Tibial nerve (tissue), 4 donors: ENCODE results near the gene KRT14. TPM values are rescaled to one million over a fixed set of nuclear protein-coding genes. Genes with fewer than 3 reads are reported as not detected.
A peak's percentile ranks its signal among the peaks of the same experiment; 100 is the strongest.

ENCODE experiments used
- DNase-seq, 2 donors: peaks; one replicate each; pipeline ENCODE4 v3.0.0-alpha.2; 2019; ENCODE audit warnings: low spot score in 2 of 2
- H3K27ac ChIP-seq, 4 donors: fragments of 200-600 bp; sonication (generic) in 3 of 4; one replicate each; pipeline ENCODE4 v1.5.1; 2017 to 2019; ENCODE audit warnings: mild to moderate bottlenecking in 1 of 4
- H3K27me3 ChIP-seq, 2 donors: fragments of 200-600 bp; sonication (generic) in 1 of 2; one replicate each; pipeline versions ENCODE4 v1.5.1 to v1.6.0; 2017 to 2019
- H3K36me3 ChIP-seq, 3 donors: fragments of 200-600 bp; sonication (generic); one replicate each; pipeline ENCODE4 v1.5.1; 2018 to 2019
- H3K4me1 ChIP-seq, 4 donors: fragments of 200-600 bp; sonication (generic) in 3 of 4; one replicate each; pipeline ENCODE4 v1.5.1; 2017 to 2019
- H3K4me3 ChIP-seq, 4 donors: fragments of 200-600 bp; sonication (generic) in 3 of 4; one replicate each; pipeline ENCODE4 v1.5.1; 2017 to 2019; ENCODE audit warnings: mild to moderate bottlenecking in 1 of 4, moderate library complexity in 1 of 4
- H3K9me3 ChIP-seq, 4 donors: fragments of 200-600 bp; sonication (generic) in 3 of 4; one replicate each; pipeline ENCODE4 v1.5.1; 2017 to 2019
- CTCF ChIP-seq, 5 experiments: fragments of 200-600 bp in 3 of 5; fragments of 450-650 bp in 2 of 5; sonication (generic) in 3 of 5; IDR thresholded peaks; one replicate each; pipeline ENCODE4 v1.5.1; 2016 to 2019; ENCODE audit warnings: antibody characterized with exemption in 5 of 5, mild to moderate bottlenecking in 3 of 5, moderate library complexity in 2 of 5
- EP300 ChIP-seq, 2 donors: sonication (generic); formaldehyde crosslinking; IDR thresholded peaks; one replicate each; pipeline ENCODE4 v1.6.1; 2017; ENCODE audit warnings: antibody characterized with exemption in 2 of 2, mild to moderate bottlenecking in 1 of 2
- POLR2A ChIP-seq, 2 donors: fragments of 450-650 bp; IDR thresholded peaks; one replicate each; pipeline ENCODE4 v1.6.1; 2017; ENCODE audit warnings: antibody characterized with exemption in 2 of 2, mild to moderate bottlenecking in 2 of 2, moderate library complexity in 2 of 2
- WGBS, 2 donors: methylation state at CpG; one replicate each; pipeline ENCODE4 v1.1.5; 2018; 5-methylcytosine and 5-hydroxymethylcytosine counted together
- total RNA-seq, 4 donors: library from RNA; depleted of rRNA; stranded (reverse); fragments of >200 nt; gene quantifications; one replicate each; pipeline ENCODE4 v1.1.0, GENCODE V29; 2016

Gene KRT14
- total RNA-seq, 4 donors from 2014 or later, result 8.4 to 57.8 (median 34.0) TPM

GRCh38 chr17:41553987-41554680, 32.6 kb downstream of the KRT14 start:
- Histone ChIP-seq H3K36me3 (no peaks in the 10 kb centered on the region), H3K27me3 (no peaks in the 10 kb centered on the region), H3K4me1 (peaks cover 0 to 23% (median 2%) of the 10 kb centered on the region in 4 donors), H3K9me3 (no peaks in the 10 kb centered on the region), H3K4me3 (no peak overlapping the region), H3K27ac (peak overlapping the region in 1 of 4 donors; percentile 8)
- DNase-seq, result peak in 1 of 2 donors; percentile 9
- WGBS, 2 donors, result 63 to 67% methylated on average over 8 of the region's 8 CpGs
- no peak for TF ChIP-seq CTCF (IDR thresholded peaks at IDR 0.05)
- TF ChIP-seq EP300 (IDR thresholded peaks at IDR 0.05), result no peak
- TF ChIP-seq POLR2A (IDR thresholded peaks at IDR 0.05), result no peak

- H3K9me3 ChIP-seq, result no peaks in the 10 kb centered on the region
- no peaks in the 10 kb centered on the region for H3K27me3 ChIP-seq
- TF ChIP-seq POLR2A (IDR thresholded peaks at IDR 0.05) (no peak), CTCF (IDR thresholded peaks at IDR 0.05) (no peak), EP300 (IDR thresholded peaks at IDR 0.05) (no peak)
- no peak for DNase-seq
- no peak overlapping the region for H3K27ac ChIP-seq
- no peaks in the 10 kb centered on the region for H3K36me3 ChIP-seq
- WGBS, 2 donors, result 84 to 94% methylated on average over 4 of the region's 4 CpGs
- no peak overlapping the region for H3K4me3 ChIP-seq
- H3K4me1 ChIP-seq, result peaks cover 0 to 32% (median 12%) of the 10 kb centered on the region in 4 donors
These were observed 33.5 kb downstream of the KRT14 start for GRCh38 chr17:41553176-41553575.

GRCh38 chr17:41552455-41552854, 34.2 kb downstream of the KRT14 start:
- no peaks in the 10 kb centered on the region for H3K27me3 ChIP-seq
- H3K9me3 ChIP-seq, result no peaks in the 10 kb centered on the region
- no peaks in the 10 kb centered on the region for H3K36me3 ChIP-seq
- no peak for DNase-seq
- WGBS, 2 donors, result 86 to 94% methylated on average over 5 of the region's 5 CpGs
- H3K4me3 ChIP-seq, result no peak overlapping the region
- peaks cover 0 to 40% (median 16%) of the 10 kb centered on the region in 4 donors for H3K4me1 ChIP-seq
- TF ChIP-seq EP300 (IDR thresholded peaks at IDR 0.05) (no peak), POLR2A (IDR thresholded peaks at IDR 0.05) (no peak), CTCF (IDR thresholded peaks at IDR 0.05) (no peak)
- no peak overlapping the region for H3K27ac ChIP-seq

GRCh38 chr17:41551365-41551764, 35.3 kb downstream of the KRT14 start:
- H3K9me3 ChIP-seq, result peaks cover 0 to 5% (median 0%) of the 10 kb centered on the region in 4 donors
- peaks cover 0 to 41% (median 16%) of the 10 kb centered on the region in 4 donors for H3K4me1 ChIP-seq
- 40 to 53% methylated on average over 5 of the region's 5 CpGs for WGBS, 2 donors
- TF ChIP-seq CTCF (IDR thresholded peaks at IDR 0.05) (no peak), POLR2A (IDR thresholded peaks at IDR 0.05) (no peak), EP300 (IDR thresholded peaks at IDR 0.05) (no peak)
- DNase-seq, result no peak
- no peak overlapping the region for H3K4me3 ChIP-seq
- H3K36me3 ChIP-seq, result no peaks in the 10 kb centered on the region
- H3K27ac ChIP-seq, result no peak overlapping the region
- H3K27me3 ChIP-seq, result no peaks in the 10 kb centered on the region

DNA sequence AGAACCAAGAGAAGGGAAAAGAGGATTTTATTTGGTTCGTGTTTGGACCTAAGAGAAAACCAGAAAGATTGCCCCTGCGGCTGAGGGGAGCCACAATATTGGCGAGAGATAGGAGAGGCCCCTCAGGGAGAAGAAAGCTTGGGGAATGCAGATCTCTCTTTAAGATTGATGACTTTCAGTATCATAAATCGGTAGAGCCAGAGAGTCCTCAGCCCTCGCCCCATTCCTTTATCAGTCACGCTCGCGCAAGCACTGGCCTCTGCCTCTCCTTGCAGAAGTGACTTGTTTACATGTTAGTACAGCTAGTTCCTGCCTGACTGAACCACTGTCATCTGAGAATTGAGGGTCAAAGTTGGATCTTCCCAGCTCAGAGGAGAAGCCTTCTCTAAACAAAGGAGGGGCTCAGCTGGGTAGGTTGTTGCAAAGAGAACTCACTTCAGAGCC, 37.1 kb downstream of the KRT14 start:
- no peaks in the 10 kb centered on the region for H3K36me3 ChIP-seq
- peaks cover 0 to 5% (median 0%) of the 10 kb centered on the region in 4 donors for H3K9me3 ChIP-seq
- H3K4me3 ChIP-seq, result no peak overlapping the region
- H3K27me3 ChIP-seq, result no peaks in the 10 kb centered on the region
- H3K27ac ChIP-seq, result peak overlapping the region; percentile 7 to 79 (median 66)
- DNase-seq, result no peak
- 74 to 76% methylated on average over 8 of the region's 8 CpGs for WGBS, 2 donors
- TF ChIP-seq EP300 (IDR thresholded peaks at IDR 0.05) (no peak), POLR2A (IDR thresholded peaks at IDR 0.05) (no peak), CTCF (IDR thresholded peaks at IDR 0.05) (no peak)
- H3K4me1 ChIP-seq, result peaks cover 0 to 37% (median 16%) of the 10 kb centered on the region in 4 donors
